Activated T-helper 9 cell treated with anti-CD3 and anti-CD28 coated beads, Interleukin-2, amount 50 U/mL, for 16 hours (primary cell): ENCODE results near the gene PLA2G4B.

ENCODE experiments used
- DNase-seq: peaks from one replicate; pipeline ENCODE4 v3.0.0-alpha.2; 2020; ENCODE audit warnings: low read depth

Gene PLA2G4B

GRCh38 chr15:41888662-41889253 lies 50.1 kb downstream of the PLA2G4B start:
- no peak for DNase-seq

GRCh38 chr15:41890050-41890690 lies 51.5 kb downstream of the PLA2G4B start:
- no peak for DNase-seq

- no peak for DNase-seq
These were observed 52.6 kb downstream of the PLA2G4B start for GRCh38 chr15:41891226-41891625.

GRCh38 chr15:41891946-41892345 lies 53.3 kb downstream of the PLA2G4B start:
- no peak for DNase-seq

- no peak for DNase-seq
These were observed 54.2 kb downstream of the PLA2G4B start for GRCh38 chr15:41892621-41893421.

- DNase-seq: no peak
These were observed 55.0 kb downstream of the PLA2G4B start, which contains the start of gene SPTBN5 for GRCh38 chr15:41893422-41894250. SPTBN5 (minus strand) TSS chr15:41894053; CDS start chr15:41893497, 556 bp downstream.

GRCh38 chr15:41894251-41894790 lies 55.7 kb downstream of the PLA2G4B start:
- DNase-seq: no peak

- DNase-seq: peak; percentile 69
These were observed 56.3 kb downstream of the PLA2G4B start for GRCh38 chr15:41894791-41895463.

GRCh38 chr15:41895491-41895890 lies 56.8 kb downstream of the PLA2G4B start:
- no peak for DNase-seq

- no peak for DNase-seq
These were observed 57.3 kb downstream of the PLA2G4B start for GRCh38 chr15:41895957-41896356.

- no peak for DNase-seq
These were observed 57.9 kb downstream of the PLA2G4B start for GRCh38 chr15:41896566-41896965.

GRCh38 chr15:41897363-41897799 lies 58.7 kb downstream of the PLA2G4B start:
- no peak for DNase-seq
